NCI-H2107 treated with DMSO at 0.1 percent for 48 hours (cell line): ENCODE results near the gene PTX3.

ENCODE experiments used
- DNase-seq: peaks from one replicate; lab custom pipeline; 2025; ENCODE audit not compliant: unreplicated experiment; lab: John Stamatoyannopoulos, UW

Gene PTX3

DNA sequence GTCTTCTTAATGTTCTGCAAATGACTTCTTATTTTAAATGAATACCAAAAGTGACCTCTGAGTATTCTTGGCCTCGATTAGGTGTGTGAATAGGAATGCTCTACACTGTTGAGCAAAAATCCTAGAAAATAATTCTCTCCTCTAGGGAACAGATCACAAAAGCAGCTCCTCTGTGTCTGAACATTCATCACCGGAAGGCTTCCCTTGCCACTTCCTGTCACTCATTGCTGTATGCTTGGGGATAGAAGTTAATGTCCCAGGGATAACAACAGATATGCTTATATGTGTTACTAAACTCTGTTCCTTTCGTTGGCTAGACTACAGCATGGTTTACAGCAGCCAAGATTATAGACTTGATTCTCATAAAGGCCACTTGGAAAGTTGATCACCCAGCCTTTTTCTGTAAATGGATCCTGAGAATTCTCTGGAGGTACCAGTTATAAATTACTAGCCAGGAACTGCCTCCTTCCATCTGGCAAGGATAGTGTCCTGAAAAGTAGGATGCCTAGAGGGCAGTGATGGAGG lies 16.0 kb upstream of the PTX3 start:
- no peak for DNase-seq

DNA sequence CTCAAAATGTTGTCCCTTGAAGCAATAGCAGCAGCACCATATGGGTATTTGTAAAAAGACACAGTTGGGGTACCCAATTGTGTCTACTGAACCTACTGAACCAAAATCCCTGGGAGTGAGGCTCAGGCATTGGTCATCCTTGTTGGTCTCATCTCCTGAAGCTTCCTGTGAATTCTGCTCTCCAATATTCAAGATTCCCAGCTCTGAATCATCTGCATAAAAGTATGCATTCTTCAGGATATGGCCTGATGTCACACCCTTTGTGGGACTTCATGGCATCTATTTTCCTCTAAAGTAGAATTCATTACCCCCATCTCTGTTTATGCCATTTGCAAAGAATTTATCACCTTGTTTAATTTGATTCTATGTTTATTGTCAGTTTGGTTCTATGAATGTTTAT lies 13.3 kb upstream of the PTX3 start:
- DNase-seq = no peak

DNA sequence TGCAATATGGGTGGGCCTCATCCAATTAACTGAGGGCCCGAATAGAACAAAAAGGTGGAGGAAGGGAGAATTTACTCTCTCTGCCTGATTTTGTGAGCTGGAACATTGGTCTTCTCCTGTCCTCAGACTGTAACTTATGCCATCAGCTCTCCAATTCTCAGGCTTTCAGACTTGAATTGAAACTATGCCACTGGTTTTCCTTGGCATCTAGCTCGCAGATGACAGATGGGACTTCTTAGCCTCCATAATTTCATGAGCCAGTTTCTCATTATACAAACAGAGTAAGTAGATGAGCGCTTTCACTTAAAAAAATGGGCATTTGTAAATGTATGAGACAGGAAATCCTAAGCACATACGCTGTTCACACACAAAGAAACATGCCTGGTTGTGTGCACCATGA lies 8.7 kb upstream of the PTX3 start:
- DNase-seq = no peak

DNA sequence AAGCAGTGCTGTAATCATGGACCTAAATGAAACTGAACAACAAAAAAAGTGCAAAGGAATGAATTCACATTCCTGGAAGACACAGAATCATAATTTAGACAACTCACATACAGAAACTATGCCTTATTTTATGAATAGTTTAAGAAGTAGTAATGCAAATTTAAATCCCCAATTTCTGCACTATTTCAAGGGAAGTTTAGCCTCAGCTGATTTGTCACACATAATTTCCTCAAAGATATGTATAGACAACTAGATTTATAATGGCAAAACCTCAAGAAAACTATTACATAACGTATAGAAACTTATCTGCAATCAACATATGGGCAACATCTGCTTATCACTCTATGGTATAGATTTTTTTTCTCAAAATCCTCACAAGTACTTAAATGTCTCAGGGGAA lies 7.8 kb upstream of the PTX3 start:
- DNase-seq = no peak

DNA sequence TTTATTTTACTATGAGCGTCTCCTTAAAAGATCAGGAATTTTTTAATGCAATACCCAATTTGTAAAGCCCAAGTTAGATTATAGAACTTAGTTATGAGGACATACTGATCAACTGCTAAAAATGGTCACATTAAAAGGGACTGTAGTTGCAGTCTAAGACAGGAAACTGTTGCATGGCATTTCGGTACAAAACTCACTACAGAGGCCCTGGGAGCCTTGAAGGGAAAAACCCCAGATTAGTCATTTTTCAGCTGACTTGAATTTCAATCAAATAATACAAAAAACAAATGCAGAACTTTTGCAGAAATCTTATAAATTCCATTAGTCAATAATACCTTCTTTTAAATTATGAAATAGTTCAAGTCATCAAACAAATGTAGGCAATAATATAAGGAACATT lies 6.9 kb upstream of the PTX3 start:
- DNase-seq = no peak

DNA sequence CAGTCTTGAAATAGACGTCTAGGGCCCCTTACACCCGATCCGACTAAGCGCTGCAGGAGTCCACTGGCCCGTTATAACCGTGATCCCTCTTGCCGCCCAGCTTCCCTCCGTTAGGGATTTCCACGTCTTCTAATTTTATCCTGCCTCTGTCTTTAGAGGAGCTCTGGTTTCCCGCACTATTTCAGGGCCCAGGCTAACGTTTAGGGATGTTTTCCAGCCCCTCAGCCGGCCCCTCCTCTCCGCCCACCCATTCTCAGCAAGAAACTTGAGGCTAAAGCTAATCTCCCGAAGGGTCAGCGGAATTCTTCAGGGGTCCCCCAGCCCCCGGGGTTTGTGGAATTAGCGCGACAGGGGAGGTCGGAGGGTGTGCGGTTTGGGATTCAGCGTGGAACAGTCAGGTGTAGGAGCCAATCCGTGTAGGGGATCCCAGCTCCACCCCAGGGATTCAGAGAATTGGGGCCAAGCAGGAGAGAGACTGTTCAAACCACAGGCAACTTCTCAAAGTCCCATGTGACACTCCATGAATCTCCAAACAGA lies 1.6 kb downstream of the PTX3 start:
- DNase-seq = no peak

DNA sequence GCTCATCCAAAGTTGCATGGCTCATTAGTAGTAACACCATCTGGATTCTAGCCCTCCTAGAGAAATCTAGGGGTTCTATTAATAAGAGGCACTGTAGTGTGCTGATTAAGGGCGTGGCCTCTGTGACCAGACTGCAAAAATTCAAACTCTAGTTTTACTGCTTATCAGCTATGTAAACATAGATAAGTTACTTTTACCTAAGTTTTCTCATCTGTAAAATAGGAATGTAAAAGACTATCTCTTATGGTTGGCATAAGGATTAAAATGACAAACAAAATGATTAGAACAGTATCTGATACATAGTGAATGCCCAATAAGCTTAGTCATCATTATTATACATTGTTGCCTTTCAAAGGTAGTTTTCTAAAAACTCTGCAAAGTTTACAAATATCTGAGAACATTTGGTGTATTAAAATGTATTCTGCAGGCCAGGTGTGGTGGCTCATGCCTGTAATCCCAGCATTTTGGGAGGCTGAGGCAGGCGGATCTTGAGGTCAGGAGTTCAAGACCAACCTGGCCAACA lies 4.5 kb downstream of the PTX3 start:
- no peak for DNase-seq

DNA sequence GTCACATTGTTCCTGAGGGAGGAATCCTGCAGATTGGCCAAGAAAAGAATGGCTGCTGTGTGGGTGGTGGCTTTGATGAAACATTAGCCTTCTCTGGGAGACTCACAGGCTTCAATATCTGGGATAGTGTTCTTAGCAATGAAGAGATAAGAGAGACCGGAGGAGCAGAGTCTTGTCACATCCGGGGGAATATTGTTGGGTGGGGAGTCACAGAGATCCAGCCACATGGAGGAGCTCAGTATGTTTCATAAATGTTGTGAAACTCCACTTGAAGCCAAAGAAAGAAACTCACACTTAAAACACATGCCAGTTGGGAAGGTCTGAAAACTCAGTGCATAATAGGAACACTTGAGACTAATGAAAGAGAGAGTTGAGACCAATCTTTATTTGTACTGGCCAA lies 6.1 kb downstream of the PTX3 start:
- no peak for DNase-seq

DNA sequence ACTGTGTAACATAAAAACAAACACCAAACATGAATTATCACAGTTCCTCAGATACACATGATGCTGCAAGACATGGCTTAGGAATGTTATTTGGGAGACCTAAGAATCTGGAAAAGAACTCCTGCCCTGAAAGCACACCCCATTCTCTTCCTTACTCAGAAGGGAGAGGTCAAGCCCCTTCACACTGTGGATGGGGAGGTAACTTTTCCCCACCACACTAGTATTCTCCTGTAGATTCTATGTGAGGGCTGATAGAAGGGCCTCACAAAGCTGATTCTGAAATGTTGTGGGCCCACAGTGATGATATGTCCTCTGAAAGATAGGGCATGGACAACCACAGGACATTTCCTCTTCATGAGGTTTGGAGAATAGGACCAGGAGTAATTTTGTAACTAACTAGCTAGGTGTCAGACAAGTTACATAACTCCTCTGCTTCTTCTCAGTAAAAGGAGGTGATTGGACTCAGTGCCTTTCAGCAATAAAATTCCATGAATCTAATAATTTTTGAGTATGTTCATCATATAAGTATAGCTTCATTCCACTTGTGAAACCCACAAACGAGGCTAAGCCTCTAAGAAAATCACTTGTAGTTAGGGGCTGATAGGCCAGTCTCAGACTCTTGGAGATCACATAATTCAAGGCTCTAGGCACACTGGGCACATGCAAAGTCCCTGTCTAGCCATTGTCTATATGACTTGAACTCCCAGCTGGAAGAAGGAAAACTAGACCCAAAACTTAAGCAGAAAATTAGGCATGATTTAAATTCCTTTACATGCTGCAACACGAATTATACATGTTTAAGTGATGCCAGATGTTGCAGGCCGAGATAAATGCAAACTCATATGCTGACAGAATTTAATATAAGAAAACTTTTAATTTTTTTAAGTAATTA lies 7.5 kb downstream of the PTX3 start:
- no peak for DNase-seq

DNA sequence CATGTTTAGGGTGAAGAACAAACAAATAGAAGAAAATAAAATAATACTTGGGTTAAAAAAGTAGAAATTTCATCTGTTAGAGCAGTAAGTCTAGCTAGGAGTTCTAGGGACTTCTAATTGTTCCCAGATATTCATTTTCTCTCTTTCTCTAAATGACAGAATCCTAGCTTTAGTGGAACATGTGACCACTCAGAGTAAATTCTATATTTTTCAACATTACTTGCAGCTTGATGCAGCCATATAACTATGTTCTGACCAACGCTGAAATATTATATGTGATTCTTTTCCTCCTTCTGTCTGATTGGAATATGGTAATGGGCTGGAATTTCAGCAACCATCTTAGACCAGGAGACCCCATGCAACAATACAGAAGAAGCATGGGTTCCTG lies 8.1 kb downstream of the PTX3 start:
- DNase-seq = no peak

DNA sequence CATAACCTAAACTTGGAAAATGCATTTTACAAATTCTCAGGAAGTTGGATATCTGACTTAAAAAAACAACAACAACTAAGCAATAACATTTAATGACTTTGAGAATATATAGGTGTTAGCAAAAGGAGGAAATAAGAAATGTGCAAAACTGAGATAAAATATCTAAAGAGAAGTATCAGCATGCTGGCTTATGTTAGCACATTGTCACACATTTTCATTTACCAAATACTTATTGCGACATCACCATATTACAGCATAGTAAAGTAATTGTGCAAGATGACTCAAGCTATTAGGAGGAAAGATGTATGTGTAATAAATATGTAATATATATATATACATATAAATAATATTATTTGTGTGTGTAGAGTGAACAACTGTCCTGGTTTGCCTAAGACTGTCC lies 9.2 kb downstream of the PTX3 start:
- no peak for DNase-seq

DNA sequence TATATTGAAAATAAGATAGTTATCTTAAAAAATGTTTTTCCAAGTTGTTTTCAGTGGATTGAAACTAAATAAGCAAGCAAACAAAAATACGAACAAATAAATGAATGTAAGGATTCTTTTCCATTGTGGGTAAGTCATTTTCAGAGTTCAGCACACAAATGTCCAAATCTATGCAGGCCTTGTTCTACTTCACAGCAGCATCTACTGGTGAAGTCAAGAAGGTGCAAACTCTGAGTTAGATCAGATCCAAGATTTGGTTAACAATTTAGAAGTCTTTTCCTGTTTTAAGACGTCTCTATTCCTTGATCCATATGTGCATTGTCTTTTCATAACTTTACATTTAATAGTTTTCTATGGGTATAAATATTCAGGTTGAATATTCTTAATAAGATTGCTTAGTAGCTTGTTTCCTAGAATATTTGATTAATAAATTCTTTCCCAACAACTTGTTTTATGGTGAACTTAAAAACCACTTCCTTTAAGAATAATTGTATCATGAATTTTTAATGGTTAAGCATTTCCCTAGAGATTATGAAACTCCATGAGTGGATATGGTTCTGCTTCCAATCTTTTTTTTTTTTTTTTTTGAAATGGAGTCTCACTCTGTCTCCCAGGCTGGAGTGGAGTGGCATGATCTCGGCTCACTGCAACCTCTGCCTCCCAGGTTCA lies 10.5 kb downstream of the PTX3 start:
- no peak for DNase-seq

DNA sequence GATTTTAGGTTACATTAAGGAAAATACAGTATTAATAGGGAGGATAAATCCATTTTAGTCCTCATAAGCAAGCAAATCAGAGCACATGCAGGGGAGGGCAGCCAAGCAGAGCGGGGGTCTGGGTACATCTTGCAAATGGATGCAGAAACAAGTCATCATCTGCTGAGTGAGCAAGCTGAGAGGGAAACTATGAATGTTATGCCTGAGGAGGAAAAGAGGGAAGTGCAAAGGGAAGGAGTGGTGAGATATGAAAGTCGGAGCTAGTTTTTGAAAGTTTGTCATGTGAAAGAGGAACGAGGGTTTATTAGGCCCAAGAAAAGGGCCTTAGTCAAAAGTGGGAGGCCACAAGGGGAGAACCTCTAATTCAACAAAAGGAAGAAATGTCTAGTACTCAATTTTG lies 15.4 kb downstream of the PTX3 start:
- no peak for DNase-seq

DNA sequence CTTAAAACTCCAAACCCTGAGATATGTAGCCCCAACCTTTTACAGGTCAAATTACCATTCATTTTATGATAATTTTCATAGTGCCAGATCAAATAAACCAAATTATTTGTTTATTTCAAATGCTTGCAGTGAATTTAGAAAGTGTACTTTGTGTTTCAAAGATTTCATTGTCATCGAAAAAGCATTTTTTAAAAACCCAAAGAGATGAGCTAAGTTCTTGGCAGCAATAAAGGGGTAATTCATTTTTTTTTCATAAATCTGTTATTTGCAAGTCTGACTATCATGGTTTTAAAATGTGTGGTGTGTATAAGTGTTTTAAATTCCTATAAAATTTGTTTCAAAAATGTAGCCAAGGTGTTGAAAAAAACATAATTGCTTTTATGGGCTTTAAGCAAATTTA lies 17.2 kb downstream of the PTX3 start:
- no peak for DNase-seq

DNA sequence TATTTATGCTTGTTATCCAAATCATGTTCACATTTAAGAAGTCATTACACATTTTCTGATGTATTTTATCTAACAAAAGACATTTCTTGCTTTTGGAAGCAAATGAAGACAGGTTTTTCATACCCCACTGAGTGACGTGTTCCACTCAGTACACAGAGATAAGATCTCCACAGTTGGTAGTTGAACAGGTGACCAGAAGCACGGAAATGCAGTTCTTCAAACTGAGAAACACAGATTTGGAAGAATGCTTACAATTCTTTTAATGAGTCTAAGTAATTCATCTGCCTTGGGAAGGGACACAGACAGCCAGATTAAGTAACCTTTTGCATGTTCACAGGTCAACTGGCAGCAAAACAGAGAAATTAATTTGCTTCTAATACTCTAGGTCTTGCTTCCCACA lies 23.1 kb downstream of the PTX3 start:
- no peak for DNase-seq

DNA sequence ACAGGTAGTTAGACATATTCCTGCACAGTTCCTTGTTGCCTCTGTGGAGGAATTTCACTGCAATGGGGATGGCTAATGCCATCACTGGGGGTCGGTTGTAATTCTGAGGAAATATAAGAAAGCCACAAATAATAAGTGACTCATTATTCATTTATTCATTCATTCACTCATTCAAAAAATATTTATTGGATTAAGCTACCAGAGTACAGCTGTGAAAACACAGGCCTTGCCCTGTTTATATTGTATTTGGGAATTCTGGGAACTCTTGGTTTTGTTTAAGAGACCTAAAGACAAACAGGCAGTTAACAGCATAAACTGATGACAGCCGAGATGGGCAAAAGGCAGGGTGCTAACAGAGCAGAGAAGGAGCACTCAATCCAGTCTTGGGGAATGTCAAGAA lies 23.6 kb downstream of the PTX3 start:
- DNase-seq = no peak

DNA sequence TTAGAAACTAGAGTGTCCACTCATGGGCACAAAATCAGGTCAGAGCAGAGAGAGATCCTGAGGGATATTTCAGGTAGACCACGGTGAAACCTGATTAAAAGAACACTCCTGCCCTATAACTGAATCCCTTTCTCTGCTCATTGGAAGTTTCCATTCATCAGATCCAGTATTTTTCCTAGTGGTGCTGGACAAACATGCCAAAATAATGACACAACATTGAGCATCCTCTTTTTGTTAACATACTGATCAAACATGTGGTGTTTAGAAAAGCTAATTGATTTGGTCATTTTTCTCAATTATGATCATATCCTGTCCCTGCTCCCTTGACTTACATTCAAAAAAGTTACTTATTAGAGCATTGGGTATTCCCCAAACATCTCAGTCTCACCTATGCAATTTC lies 27.2 kb downstream of the PTX3 start:
- DNase-seq = no peak

DNA sequence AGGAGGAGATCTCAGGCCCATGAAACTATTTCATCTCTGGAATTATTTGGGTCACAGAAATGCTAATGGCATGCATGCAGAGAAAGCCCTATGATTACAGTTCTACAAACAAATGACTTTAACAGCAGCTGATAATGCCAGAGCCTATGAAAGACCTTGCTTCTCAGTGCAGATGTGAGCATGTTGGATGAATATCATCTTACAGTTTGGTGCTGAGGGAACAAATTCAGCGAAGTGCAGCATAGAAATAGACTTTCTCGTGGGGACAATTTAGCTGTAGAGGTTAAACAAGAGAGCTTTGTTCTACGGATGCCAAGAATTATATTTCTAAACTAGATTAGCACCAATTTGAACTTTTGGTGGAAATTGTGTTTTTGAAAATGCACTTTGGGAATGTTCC lies 27.7 kb downstream of the PTX3 start:
- DNase-seq = peak; percentile 9

DNA sequence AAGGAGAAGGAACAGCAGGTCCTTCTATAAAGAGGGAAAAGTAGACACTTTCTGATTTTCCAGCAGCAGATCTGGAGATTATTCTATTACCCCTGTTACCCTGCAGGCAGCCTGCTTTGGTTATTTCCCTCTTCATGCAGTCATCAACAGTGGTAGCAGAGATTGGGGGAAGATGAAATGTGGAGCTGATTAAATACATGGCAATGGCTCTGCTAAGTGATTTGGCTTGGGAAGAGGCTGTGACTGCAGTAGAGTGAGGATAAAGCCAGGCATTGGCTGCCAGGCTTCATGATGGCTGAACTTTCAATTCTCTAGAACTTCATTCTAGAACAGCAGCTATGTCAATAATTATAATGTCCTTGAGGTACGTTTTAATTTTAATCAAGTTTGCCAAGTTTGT lies 29.1 kb downstream of the PTX3 start:
- no peak for DNase-seq

DNA sequence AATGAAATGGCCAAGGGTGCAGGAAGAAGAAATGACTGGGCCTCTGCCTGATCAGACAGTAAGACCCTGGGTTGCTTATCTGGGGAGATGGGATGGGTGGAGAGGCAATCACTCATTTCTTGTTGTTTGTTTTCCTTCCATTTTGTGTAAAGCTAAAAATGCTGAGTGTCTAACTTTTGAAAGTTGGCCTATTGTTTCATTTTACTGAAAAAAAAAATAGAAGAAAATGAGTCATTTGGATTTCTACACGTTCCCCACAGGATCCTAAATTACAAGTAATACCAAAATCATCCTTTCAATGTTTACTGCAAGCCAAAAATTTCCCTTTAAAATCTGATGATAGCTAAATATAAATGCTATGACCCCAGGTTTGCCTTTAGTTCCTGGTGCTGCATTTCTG lies 30.6 kb downstream of the PTX3 start:
- no peak for DNase-seq

DNA sequence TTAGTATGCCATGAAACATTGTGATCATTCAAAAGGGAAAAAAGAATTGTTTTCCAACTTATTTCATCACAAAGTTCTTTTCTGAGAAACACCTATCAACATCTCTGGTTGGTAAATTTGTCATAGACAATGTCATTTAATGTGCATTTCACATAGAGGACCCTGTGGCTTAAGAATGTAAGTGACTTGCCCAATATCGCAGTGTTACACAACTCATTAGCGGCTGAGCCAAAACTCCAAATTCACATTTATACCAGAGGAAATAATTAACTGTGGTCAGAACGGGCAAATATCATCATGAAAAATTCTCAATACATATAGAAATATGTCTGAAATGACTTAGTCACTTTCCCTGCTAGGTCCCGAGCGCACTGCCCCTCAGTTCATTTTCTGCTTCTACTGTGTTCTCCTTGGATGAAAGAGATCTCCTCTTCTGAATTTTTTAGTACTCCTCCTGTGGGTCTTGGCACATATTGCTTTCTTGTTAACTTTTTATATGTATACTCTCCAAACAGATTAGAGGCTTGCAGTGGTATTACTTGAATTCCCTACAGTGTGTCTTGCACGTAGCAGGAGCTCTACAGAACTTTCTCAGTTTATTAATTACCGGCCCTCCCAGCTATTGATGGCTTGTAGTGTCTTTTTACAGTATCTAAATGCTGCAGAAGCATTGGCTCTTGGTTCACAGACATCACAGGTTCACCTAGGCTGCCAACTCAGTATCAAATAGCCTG lies 33.1 kb downstream of the PTX3 start:
- DNase-seq = no peak
